SIG-M5 (cell line): Measurements from ENCODE around the gene MC1R.
"Not testable (repeated sequence)": the region's sequence is repeated elsewhere in the genome, so short reads cannot be mapped to it uniquely, and the experiment has no call there.

Experiments used
- DNase-seq: peaks from one replicate; lab custom pipeline; 2025; lab: John Stamatoyannopoulos, UW

MC1R gene

DNA sequence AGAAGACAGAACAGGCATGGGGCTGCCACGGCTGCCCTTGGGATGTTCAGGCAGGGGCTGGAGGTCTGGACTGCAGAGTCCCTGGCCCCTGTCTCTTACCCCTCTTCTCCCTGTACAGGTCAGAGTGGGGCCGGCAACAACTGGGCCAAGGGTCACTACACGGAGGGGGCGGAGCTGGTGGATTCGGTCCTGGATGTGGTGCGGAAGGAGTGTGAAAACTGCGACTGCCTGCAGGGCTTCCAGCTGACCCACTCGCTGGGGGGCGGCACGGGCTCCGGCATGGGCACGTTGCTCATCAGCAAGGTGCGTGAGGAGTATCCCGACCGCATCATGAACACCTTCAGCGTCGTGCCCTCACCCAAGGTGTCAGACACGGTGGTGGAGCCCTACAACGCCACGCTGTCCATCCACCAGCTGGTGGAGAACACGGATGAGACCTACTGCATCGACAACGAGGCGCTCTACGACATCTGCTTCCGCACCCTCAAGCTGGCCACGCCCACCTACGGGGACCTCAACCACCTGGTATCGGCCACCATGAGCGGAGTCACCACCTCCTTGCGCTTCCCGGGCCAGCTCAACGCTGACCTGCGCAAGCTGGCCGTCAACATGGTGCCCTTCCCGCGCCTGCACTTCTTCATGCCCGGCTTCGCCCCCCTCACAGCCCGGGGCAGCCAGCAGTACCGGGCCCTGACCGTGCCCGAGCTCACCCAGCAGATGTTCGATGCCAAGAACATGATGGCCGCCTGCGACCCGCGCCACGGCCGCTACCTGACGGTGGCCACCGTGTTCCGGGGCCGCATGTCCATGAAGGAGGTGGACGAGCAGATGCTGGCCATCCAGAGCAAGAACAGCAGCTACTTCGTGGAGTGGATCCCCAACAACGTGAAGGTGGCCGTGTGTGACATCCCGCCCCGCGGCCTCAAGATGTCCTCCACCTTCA is 16.2 kb downstream of the MC1R start:
- no peak for DNase-seq

GRCh38 chr16:89935620-89936019 is 17.0 kb downstream of the MC1R start:
- not testable (repeated sequence) for DNase-seq

GRCh38 chr16:89936034-89936433 is 17.4 kb downstream of the MC1R start:
- DNase-seq = no peak

DNA sequence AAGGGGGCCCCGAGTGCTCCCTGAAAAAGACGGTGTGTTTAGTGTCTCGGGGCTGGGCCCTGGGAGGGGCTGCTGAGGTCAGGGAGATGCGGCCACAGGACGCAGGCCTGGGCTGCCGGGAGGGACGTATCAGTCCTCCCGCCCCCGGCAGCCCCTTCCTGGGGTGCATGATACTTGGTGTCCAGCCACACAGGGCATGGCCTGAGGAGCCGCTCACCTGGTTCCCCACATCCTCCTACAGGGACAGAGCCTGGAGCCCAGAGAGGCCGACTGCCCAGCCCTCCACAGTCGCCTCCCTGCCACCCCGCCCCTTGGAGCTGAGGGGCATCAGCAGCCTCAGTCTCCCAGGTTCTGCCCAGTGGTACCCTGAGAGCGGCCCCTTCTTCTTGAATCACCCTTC is 17.8 kb downstream of the MC1R start:
- no peak for DNase-seq

GRCh38 chr16:89936981-89937380 is 18.3 kb downstream of the MC1R start:
- no peak for DNase-seq

DNA sequence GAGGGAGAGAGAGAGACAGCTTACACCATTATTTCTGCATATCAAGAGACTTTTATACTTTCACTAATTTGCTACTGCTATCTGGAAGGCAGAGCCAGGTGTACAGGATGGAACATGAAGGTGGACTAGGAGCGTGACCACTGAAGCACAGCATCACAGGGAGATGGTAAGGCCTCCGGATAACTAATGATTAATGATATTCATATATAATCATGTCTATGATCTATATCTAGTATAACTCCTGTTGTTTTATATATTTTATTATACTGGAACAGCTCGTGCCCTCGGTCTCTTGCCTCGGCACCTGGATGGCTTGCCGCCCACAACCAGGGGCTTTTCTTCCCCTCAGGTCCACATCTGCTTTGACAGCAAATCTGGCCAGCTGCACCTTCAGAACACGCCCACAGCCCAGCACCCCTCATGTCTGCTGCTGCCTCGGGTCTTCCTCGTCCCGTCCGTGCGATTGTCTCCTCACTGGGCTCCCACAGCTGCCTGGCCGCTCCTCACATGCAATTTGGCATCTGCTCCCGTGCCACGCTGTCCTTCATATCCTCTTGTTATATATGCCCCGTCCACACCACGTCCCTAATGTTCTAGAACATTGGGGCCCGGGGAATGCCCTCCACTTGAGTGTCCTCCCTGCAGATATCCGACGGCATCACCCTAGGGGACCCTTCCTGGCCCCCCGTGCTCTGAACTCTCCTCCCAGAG is 19.7 kb downstream of the MC1R start:
- DNase-seq = no peak

GRCh38 chr16:89944773-89945172 is 26.1 kb downstream of the MC1R start:
- DNase-seq = no peak

- no peak for DNase-seq
These were observed 27.0 kb downstream of the MC1R start for GRCh38 chr16:89945654-89946053.

- no peak for DNase-seq
These were observed 27.9 kb downstream of the MC1R start for GRCh38 chr16:89946515-89946914.

GRCh38 chr16:89949121-89949742 is 30.6 kb downstream of the MC1R start:
- no peak for DNase-seq

DNA sequence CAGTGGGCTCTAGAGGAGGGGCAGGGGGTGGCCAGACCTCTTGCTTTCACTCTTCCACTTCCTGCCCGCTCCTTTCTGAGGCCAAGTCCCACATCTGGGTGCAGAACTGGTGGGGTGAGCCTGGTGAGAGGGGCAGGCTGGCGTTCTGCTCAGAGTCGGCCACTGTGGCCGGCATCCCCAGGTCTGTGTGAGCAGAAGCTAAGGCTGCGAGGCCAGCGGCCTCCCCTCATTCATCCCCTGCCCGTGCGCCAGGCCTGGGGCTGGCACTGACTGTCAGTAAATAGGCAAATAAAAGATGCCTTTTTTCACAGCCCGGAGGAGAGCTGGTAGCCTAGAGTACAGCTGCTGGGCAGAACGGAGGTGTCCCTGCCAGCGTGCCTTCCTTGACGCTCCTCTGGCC is 31.1 kb downstream of the MC1R start:
- no peak for DNase-seq

DNA sequence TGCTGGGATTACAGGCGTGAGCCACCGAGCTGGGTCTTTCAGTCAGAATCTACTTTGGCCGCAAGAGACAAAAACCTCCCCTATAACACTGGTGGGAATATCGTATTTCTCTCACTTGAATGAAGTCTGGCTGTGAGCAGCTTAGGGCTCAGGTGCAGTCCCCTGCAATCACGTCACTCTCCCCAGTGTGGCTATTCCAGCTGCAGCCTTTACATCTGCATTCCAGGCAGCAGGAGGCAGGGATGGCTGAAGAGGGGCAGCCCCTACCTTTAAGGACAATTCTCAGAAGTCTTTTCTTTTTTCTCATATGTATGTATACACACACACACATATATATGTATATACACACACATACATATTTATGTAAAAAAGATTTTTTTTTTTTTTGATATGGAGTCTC is 32.8 kb downstream of the MC1R start:
- DNase-seq = no peak

- DNase-seq = no peak
These were observed 33.4 kb downstream of the MC1R start for GRCh38 chr16:89952049-89952448.

DNA sequence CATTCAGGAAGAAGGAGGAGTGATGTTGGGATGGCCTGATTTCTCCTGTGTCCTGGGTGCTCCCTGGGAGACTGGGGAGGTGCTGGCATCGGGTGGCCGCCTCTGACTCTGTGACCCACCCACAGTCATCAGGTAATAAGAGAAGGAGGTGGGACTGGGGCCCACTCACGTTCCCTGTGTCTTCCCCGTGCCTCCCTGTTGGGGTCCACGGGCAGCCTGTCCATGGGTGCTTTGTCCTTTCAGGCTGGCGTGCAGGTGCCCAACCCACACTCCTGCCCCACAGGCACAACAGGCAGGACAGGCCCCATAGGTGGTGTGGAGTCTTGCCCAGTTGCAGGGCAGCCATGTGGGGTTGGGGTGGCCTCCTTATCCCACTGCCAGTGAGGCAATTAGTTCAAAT is 33.9 kb downstream of the MC1R start:
- no peak for DNase-seq

GRCh38 chr16:89953671-89954406 is 35.2 kb downstream of the MC1R start:
- DNase-seq = no peak

DNA sequence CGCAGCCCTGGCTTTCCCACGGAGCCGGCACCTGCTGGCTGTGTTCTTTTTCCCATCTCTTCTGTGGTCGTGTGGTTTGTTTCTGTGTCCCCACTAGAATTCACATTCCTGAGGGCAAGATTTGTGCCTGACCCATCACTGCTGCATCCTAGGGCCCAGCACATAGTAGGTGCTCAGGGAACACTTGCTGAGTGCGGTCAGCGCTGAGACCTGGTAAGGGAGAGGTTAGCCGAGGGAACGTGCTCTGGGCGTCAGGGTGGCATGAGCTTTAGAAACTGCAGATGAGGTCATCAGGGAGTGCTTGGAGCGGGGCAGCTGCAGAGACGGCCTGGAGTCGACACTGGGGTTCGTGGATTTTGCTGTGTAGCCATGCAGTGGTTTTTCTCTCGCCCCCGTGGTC is 35.8 kb downstream of the MC1R start:
- no peak for DNase-seq

- no peak for DNase-seq
These were observed 36.5 kb downstream of the MC1R start for GRCh38 chr16:89955001-89955685.

GRCh38 chr16:89956505-89957215 is 38.0 kb downstream of the MC1R start:
- no peak for DNase-seq

DNA sequence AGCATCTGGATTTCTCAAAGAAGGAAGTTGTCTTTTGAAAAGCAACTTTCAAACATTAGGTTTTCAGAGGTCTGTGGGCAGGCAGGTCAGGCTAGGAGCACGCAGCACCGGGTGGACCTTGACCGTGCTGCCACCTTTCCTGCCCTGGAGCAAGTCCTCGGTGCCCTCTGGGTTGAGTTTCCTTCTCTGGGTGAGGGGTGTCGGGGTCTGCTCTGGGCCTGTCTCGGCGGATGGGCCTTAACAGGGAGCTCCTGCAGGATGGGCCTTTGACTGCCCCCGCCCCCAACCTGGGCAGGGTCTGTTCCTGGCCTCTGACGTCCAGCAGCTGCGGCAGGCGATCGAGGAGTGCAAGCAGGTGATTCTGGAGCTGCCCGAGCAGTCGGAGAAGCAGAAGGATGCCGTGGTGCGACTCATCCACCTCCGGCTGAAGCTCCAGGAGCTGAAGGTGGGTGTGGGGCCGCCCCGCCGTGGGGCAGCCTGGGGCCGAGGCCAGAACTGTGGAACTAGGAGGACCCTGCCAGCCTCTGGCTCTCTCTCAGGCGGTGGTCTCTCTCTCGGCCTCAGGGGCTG is 38.6 kb downstream of the MC1R start:
- DNase-seq = no peak

- no peak for DNase-seq
These were observed 39.4 kb downstream of the MC1R start for GRCh38 chr16:89958068-89958467.

GRCh38 chr16:89958596-89958995 is 39.9 kb downstream of the MC1R start:
- no peak for DNase-seq
